Keratinocyte (primary cell): Measurements from ENCODE around the gene ARSB.

Experiments
- EZH2 ChIP-seq: IDR thresholded peaks from one replicate; pipeline ENCODE4 v1.6.1; 2012; ENCODE audit warnings: inconsistent platforms, mild to moderate bottlenecking, low read length, moderate library complexity
- TF ChIP-seq, protein P1 (sequence below), 3 experiments: IDR thresholded peaks in 1 of 3; conservative IDR thresholded peaks in 1 of 3; optimal IDR thresholded peaks in 1 of 3; 2 replicates in 2 of 3; 3 replicates in 1 of 3; pipeline versions ENCODE3 to v1.5.1; 2011; ENCODE audit warnings: low read length in 3 of 3, mild to moderate bottlenecking in 3 of 3, moderate library complexity in 2 of 3, control low read depth in 1 of 3, inconsistent platforms in 1 of 3; ENCODE audit not compliant: insufficient read depth in 2 of 3; ENCODE audit errors: extremely low read depth in 1 of 3

DNA sequence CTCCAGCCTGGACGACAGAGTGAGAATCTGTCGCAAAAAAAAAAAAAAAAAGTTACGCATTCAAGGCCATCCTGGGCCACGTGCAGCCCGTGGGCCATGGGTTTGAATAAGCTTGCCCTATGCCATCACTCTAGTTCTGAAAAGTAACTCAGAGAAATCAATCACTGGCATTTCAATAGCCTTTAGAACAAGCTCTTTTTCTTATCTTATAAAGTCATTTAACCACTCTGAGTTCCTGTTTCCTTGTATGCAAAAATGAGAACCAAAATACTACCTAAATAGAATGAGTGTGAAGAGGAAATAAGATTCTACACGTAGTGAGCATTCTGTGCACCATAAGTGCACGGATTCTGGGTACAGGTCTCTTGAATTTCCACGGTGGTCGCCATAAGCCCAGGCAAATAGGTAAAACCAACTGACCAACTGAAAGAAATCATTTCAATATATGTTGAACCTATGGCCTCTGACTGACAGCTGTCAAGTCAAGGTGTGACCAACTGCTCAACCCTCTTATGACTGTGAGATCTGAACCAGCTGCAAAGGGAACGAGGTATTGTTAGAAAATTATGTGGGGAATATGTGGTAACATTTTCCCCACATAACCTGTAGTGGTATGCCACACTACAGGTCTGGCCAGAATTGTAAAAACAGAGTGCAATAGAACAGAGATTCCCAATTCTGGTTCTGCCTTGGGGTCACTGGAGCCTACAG lies 192.6 kb downstream of the ARSB start:
- TF ChIP-seq, protein P1, sequence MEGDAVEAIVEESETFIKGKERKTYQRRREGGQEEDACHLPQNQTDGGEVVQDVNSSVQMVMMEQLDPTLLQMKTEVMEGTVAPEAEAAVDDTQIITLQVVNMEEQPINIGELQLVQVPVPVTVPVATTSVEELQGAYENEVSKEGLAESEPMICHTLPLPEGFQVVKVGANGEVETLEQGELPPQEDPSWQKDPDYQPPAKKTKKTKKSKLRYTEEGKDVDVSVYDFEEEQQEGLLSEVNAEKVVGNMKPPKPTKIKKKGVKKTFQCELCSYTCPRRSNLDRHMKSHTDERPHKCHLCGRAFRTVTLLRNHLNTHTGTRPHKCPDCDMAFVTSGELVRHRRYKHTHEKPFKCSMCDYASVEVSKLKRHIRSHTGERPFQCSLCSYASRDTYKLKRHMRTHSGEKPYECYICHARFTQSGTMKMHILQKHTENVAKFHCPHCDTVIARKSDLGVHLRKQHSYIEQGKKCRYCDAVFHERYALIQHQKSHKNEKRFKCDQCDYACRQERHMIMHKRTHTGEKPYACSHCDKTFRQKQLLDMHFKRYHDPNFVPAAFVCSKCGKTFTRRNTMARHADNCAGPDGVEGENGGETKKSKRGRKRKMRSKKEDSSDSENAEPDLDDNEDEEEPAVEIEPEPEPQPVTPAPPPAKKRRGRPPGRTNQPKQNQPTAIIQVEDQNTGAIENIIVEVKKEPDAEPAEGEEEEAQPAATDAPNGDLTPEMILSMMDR (optimal IDR thresholded peaks at IDR 0.05 in 1 of 3, IDR thresholded peaks at IDR 0.05 in 1 of 3, conservative IDR thresholded peaks at IDR 0.05 in 1 of 3; ENCODE audit: extremely low read depth in 1 of 3, insufficient read depth in 2 of 3, low read length in 3 of 3) = no peak
- no peak for TF ChIP-seq EZH2
